Measurements from ENCODE around the gene UBE2E1.
"Not testable (repeated sequence)": the region's sequence is repeated elsewhere in the genome, so short reads cannot be mapped to it uniquely, and the experiment has no call there.

Gene UBE2E1

GRCh38 chr3:23859012-23859743 lies 53.4 kb downstream of the UBE2E1 start:
- DNase-seq: no peak

- DNase-seq: no peak
Observed at GRCh38 chr3:23859839-23860382, 54.2 kb downstream of the UBE2E1 start.

- no peak for DNase-seq
Observed at GRCh38 chr3:23861689-23862088, 55.9 kb downstream of the UBE2E1 start.

- DNase-seq: no peak
Observed at GRCh38 chr3:23863060-23863459, 57.3 kb downstream of the UBE2E1 start.

GRCh38 chr3:23864931-23865330 lies 59.2 kb downstream of the UBE2E1 start:
- DNase-seq: no peak

- DNase-seq: no peak
Observed at GRCh38 chr3:23865595-23866396, 60.0 kb downstream of the UBE2E1 start.

- no peak for DNase-seq
Observed at GRCh38 chr3:23867400-23867799, 61.6 kb downstream of the UBE2E1 start.

- DNase-seq: no peak
Observed at GRCh38 chr3:23867838-23868237, 62.1 kb downstream of the UBE2E1 start.

GRCh38 chr3:23869977-23870662 lies 64.4 kb downstream of the UBE2E1 start:
- no peak for DNase-seq

- DNase-seq: not testable (repeated sequence)
Observed at GRCh38 chr3:23870663-23871043, 64.9 kb downstream of the UBE2E1 start.

GRCh38 chr3:23871361-23871760 lies 65.6 kb downstream of the UBE2E1 start:
- not testable (repeated sequence) for DNase-seq

- DNase-seq: no peak
Observed at GRCh38 chr3:23872330-23872729, 66.6 kb downstream of the UBE2E1 start.

GRCh38 chr3:23873941-23874340 lies 68.2 kb downstream of the UBE2E1 start:
- DNase-seq: no peak

- no peak for DNase-seq
Observed at GRCh38 chr3:23874359-23875112, 68.8 kb downstream of the UBE2E1 start.

GRCh38 chr3:23875113-23875725 lies 69.5 kb downstream of the UBE2E1 start:
- DNase-seq: no peak

- no peak for DNase-seq
Observed at GRCh38 chr3:23876923-23877322, 71.2 kb downstream of the UBE2E1 start.

- no peak for DNase-seq
Observed at GRCh38 chr3:23877329-23877980, 71.7 kb downstream of the UBE2E1 start.

GRCh38 chr3:23879485-23879884 lies 73.7 kb downstream of the UBE2E1 start:
- no peak for DNase-seq

- DNase-seq: no peak
Observed at GRCh38 chr3:23880703-23881339, 75.1 kb downstream of the UBE2E1 start.

- DNase-seq: not testable (repeated sequence)
Observed at GRCh38 chr3:23881993-23882392, 76.2 kb downstream of the UBE2E1 start.

- DNase-seq: no peak
Observed at GRCh38 chr3:23882487-23882918, 76.7 kb downstream of the UBE2E1 start.
